Measurements from ENCODE around the gene DPPA2.

DNA sequence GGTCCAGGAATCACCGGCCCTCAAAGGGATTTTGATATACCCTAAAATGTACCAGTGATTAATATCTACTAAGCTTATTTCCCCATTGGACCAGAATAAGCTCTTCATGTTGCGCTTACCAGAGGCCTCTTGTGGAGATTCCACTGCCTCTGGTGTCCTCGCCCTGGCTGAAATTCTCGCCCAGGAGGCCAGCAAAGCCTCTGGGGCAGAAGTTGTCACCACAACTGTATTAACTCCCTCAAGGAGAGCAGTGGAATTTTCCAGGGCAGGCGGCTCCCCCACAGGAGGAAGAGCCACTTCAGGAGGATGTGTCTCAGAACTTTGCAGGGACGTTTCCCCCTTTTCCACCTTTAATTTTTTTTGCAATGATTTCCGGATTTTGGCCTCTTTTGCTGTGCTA lies 14.1 kb upstream of the DPPA2 start:
- TF ChIP-seq, protein P1, sequence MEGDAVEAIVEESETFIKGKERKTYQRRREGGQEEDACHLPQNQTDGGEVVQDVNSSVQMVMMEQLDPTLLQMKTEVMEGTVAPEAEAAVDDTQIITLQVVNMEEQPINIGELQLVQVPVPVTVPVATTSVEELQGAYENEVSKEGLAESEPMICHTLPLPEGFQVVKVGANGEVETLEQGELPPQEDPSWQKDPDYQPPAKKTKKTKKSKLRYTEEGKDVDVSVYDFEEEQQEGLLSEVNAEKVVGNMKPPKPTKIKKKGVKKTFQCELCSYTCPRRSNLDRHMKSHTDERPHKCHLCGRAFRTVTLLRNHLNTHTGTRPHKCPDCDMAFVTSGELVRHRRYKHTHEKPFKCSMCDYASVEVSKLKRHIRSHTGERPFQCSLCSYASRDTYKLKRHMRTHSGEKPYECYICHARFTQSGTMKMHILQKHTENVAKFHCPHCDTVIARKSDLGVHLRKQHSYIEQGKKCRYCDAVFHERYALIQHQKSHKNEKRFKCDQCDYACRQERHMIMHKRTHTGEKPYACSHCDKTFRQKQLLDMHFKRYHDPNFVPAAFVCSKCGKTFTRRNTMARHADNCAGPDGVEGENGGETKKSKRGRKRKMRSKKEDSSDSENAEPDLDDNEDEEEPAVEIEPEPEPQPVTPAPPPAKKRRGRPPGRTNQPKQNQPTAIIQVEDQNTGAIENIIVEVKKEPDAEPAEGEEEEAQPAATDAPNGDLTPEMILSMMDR (IDR thresholded peaks at IDR 0.05; ENCODE audit: low read depth, low read length), result no peak
- TF ChIP-seq EZH2phosphoT487 (IDR thresholded peaks at IDR 0.05; ENCODE audit: low read depth), result no peak

All from OCI-LY3 (cell line).